ENCODE data around the gene UBB. TPM values are rescaled to one million over a fixed set of nuclear protein-coding genes. Genes with fewer than 3 reads are reported as not detected.

Gene UBB
- 1,467 and 1,491 TPM in 2 replicates for total RNA-seq
- 1,854 and 2,609 TPM in 2 replicates for polyA plus RNA-seq

GRCh38 chr17:16380640-16381495, at the start of gene UBB:
Gene UBB, plus strand, starts transcription at chr17:16381091. Its CDS starts 817 bp downstream, at chr17:16381908.
- Histone ChIP-seq H3K4me1 (ENCODE audit: low read depth) (no peaks in the 10 kb centered on the region), H3K27me3 (no peaks in the 10 kb centered on the region), H3K9me3 (ENCODE audit: low read depth) (no peaks in the 10 kb centered on the region), H3K36me3 (peaks cover 12% of the 10 kb centered on the region), H3K27ac (peak within 1 kb of the TSS; percentile 100), H3K4me3 (peak within 1 kb of the TSS; percentile 41)
- peak; percentile 97 to 99 for DNase-seq (ENCODE audit: low read depth in 1 of 2, low spot score in 1 of 2)
- TF ChIP-seq CTCF (IDR thresholded peaks at IDR 0.05; ENCODE audit: low read depth, low read length), result no peak

GRCh38 chr17:16338391-16338790, 42.5 kb upstream of the UBB start:
- H3K4me3 ChIP-seq, result no peak overlapping the region
- no peaks in the 10 kb centered on the region for H3K4me1 ChIP-seq (ENCODE audit: low read depth)
- no peak for DNase-seq (ENCODE audit: low read depth in 1 of 2, low spot score in 1 of 2)
- H3K27ac ChIP-seq, result no peak overlapping the region
- H3K36me3 ChIP-seq, result peaks cover 5% of the 10 kb centered on the region
- no peak for TF ChIP-seq CTCF (IDR thresholded peaks at IDR 0.05; ENCODE audit: low read depth, low read length)
- H3K27me3 ChIP-seq, result no peaks in the 10 kb centered on the region
- H3K9me3 ChIP-seq (ENCODE audit: low read depth), result no peaks in the 10 kb centered on the region

DNA sequence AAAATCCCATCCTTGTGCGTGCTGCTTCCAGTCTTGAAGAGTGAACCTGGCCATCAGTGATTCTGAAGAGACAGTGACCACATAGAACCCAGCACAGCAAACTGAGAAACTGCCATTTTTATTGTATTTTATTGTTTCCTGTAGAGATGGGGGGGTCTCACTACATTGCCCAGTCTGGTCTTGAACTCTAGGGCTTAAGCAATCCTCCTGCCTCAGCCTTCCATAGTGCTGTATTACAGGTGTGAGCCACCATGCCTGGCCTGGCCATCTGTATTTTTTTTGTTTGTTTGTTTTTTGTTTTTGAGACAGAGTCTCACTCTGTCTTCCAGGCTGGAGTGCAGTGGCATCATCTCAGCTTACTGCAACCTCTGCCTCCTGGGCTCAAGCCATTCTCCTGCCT, 41.5 kb upstream of the UBB start:
- TF ChIP-seq CTCF (IDR thresholded peaks at IDR 0.05; ENCODE audit: low read depth, low read length), result no peak
- H3K27me3 ChIP-seq, result no peaks in the 10 kb centered on the region
- H3K27ac ChIP-seq, result no peak overlapping the region
- H3K9me3 ChIP-seq (ENCODE audit: low read depth), result no peaks in the 10 kb centered on the region
- H3K4me3 ChIP-seq, result no peak overlapping the region
- peaks cover 12% of the 10 kb centered on the region for H3K36me3 ChIP-seq
- no peak for DNase-seq (ENCODE audit: low read depth in 1 of 2, low spot score in 1 of 2)
- no peaks in the 10 kb centered on the region for H3K4me1 ChIP-seq (ENCODE audit: low read depth)

DNA sequence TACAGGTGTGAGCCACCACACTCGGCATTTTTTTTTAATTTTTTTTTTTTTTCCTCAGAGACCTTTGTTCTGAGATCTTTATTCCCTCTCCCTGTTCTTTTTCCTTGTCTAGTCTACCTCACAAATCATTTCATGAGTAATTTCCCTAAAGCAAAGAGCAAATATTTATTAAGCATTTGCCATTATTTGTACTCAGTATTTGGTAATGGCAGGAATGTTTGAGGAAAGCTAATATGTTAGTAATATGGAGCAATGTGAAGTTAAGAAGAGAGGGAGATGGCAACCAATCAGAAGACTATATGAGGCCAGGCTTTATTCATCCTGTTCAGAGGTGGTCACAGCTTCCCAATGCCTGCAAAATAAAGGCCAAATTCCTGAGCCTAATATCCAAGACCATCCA, 40.9 kb upstream of the UBB start:
- TF ChIP-seq CTCF (IDR thresholded peaks at IDR 0.05; ENCODE audit: low read depth, low read length), result no peak
- H3K36me3 ChIP-seq, result peaks cover 12% of the 10 kb centered on the region
- H3K9me3 ChIP-seq (ENCODE audit: low read depth), result no peaks in the 10 kb centered on the region
- H3K4me3 ChIP-seq, result no peak overlapping the region
- H3K27me3 ChIP-seq, result no peaks in the 10 kb centered on the region
- H3K27ac ChIP-seq, result no peak overlapping the region
- DNase-seq (ENCODE audit: low read depth in 1 of 2, low spot score in 1 of 2), result no peak
- no peaks in the 10 kb centered on the region for H3K4me1 ChIP-seq (ENCODE audit: low read depth)

GRCh38 chr17:16342979-16343378, 37.9 kb upstream of the UBB start:
- DNase-seq (ENCODE audit: low read depth in 1 of 2, low spot score in 1 of 2), result peak in 1 of 2 donors; percentile 60
- H3K27me3 ChIP-seq, result no peaks in the 10 kb centered on the region
- TF ChIP-seq CTCF (IDR thresholded peaks at IDR 0.05; ENCODE audit: low read depth, low read length), result no peak
- H3K36me3 ChIP-seq, result peaks cover 19% of the 10 kb centered on the region
- no peak overlapping the region for H3K27ac ChIP-seq
- H3K4me1 ChIP-seq (ENCODE audit: low read depth), result no peaks in the 10 kb centered on the region
- no peaks in the 10 kb centered on the region for H3K9me3 ChIP-seq (ENCODE audit: low read depth)
- no peak overlapping the region for H3K4me3 ChIP-seq
